ENCODE data around the gene ADGRF5.

The ADGRF5 gene

GRCh38 chr6:46921731-46922130 lies at the start of gene ADGRF5:
ADGRF5 (minus strand) TSS chr6:46921938; CDS start chr6:46906762, 15,176 bp downstream.
- DNase-seq (ENCODE audit: low read depth), result no peak

GRCh38 chr6:46969206-46969605 lies 47.5 kb upstream of the ADGRF5 start:
- no peak for DNase-seq (ENCODE audit: low read depth)

- no peak for DNase-seq (ENCODE audit: low read depth)
Measured at GRCh38 chr6:46967826-46968349, 46.1 kb upstream of the ADGRF5 start.

GRCh38 chr6:46964716-46965519 lies 43.2 kb upstream of the ADGRF5 start:
- DNase-seq (ENCODE audit: low read depth), result peak; percentile 43

GRCh38 chr6:46963626-46964025 lies 41.9 kb upstream of the ADGRF5 start:
- DNase-seq (ENCODE audit: low read depth), result peak; percentile 55

- DNase-seq (ENCODE audit: low read depth), result no peak
Measured at GRCh38 chr6:46963039-46963438, 41.3 kb upstream of the ADGRF5 start.

GRCh38 chr6:46961711-46962110 lies 40.0 kb upstream of the ADGRF5 start:
- no peak for DNase-seq (ENCODE audit: low read depth)

- no peak for DNase-seq (ENCODE audit: low read depth)
Measured at GRCh38 chr6:46961232-46961631, 39.5 kb upstream of the ADGRF5 start.

GRCh38 chr6:46959419-46959818 lies 37.7 kb upstream of the ADGRF5 start:
- DNase-seq (ENCODE audit: low read depth), result no peak

GRCh38 chr6:46956409-46956808 lies 34.7 kb upstream of the ADGRF5 start:
- no peak for DNase-seq (ENCODE audit: low read depth)

GRCh38 chr6:46954837-46955451 lies 33.2 kb upstream of the ADGRF5 start:
- DNase-seq (ENCODE audit: low read depth), result no peak

- DNase-seq (ENCODE audit: low read depth), result no peak
Measured at GRCh38 chr6:46953921-46954320, 32.2 kb upstream of the ADGRF5 start.

GRCh38 chr6:46949632-46950280 lies 28.0 kb upstream of the ADGRF5 start:
- no peak for DNase-seq (ENCODE audit: low read depth)

GRCh38 chr6:46948699-46949098 lies 27.0 kb upstream of the ADGRF5 start:
- no peak for DNase-seq (ENCODE audit: low read depth)

GRCh38 chr6:46947497-46947896 lies 25.8 kb upstream of the ADGRF5 start:
- no peak for DNase-seq (ENCODE audit: low read depth)

GRCh38 chr6:46940433-46941226 lies 18.9 kb upstream of the ADGRF5 start:
- no peak for DNase-seq (ENCODE audit: low read depth)

GRCh38 chr6:46937642-46938041 lies 15.9 kb upstream of the ADGRF5 start:
- no peak for DNase-seq (ENCODE audit: low read depth)

GRCh38 chr6:46935687-46936086 lies 13.9 kb upstream of the ADGRF5 start:
- DNase-seq (ENCODE audit: low read depth), result no peak

- no peak for DNase-seq (ENCODE audit: low read depth)
Measured at GRCh38 chr6:46933751-46934150, 12.0 kb upstream of the ADGRF5 start.

- no peak for DNase-seq (ENCODE audit: low read depth)
Measured at GRCh38 chr6:46932526-46933319, 11.0 kb upstream of the ADGRF5 start.

GRCh38 chr6:46931416-46931815 lies 9.7 kb upstream of the ADGRF5 start:
- no peak for DNase-seq (ENCODE audit: low read depth)

Data from non-pigmented ciliary epithelial cell (primary cell).